Glomerular visceral epithelial cell (primary cell): ENCODE data around the gene UBAC2.

Source experiments
- DNase-seq: peaks from one replicate; pipeline ENCODE4 v3.0.0-alpha.2; 2016; ENCODE audit errors: extremely low spot score

The UBAC2 gene

GRCh38 chr13:99415014-99415650, 214.5 kb downstream of the UBAC2 start:
- no peak for DNase-seq

- DNase-seq: no peak
Measured at GRCh38 chr13:99415851-99416331, 215.2 kb downstream of the UBAC2 start.

GRCh38 chr13:99416411-99417121, 215.9 kb downstream of the UBAC2 start:
- no peak for DNase-seq

- no peak for DNase-seq
Measured at GRCh38 chr13:99417201-99418102, 216.8 kb downstream of the UBAC2 start.

GRCh38 chr13:99418103-99418842, 217.6 kb downstream of the UBAC2 start:
- DNase-seq: no peak

DNA sequence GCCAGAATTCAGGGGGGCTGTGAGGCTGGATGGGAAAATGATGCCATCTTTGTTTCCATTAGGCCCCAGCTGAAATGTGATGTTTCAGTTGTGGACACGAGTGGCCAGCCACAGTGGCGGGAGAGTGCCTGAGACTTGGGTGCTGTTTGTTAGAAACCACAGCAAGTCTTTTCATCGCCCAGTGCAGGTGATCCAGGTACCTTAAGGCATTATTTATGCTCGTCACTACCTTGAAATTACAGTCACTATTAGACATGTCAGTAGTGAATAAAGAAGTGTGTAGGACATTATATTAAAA, 218.1 kb downstream of the UBAC2 start:
- no peak for DNase-seq

- no peak for DNase-seq
Measured at GRCh38 chr13:99419591-99420243, 219.1 kb downstream of the UBAC2 start.

DNA sequence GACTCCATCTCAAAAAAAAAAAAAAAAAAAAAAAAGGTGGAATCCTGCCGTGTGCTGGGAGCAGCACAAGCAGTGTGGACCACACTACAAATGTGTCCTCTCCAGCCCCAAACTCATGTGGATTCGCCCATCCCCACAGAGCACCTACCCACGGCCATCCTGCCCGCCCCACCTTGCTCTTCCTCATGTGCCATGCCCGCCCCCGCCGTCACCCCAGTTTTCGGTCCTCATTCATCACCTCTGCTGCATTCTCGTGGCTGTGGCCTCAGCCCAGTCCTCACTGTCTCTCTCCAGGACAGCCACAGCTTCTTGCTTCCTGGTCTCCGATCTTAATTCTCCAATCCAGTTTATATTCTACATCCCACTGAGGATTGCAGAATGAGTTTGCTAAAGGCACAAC, 220.6 kb downstream of the UBAC2 start:
- DNase-seq: no peak

GRCh38 chr13:99421758-99422585, 221.3 kb downstream of the UBAC2 start:
- no peak for DNase-seq

DNA sequence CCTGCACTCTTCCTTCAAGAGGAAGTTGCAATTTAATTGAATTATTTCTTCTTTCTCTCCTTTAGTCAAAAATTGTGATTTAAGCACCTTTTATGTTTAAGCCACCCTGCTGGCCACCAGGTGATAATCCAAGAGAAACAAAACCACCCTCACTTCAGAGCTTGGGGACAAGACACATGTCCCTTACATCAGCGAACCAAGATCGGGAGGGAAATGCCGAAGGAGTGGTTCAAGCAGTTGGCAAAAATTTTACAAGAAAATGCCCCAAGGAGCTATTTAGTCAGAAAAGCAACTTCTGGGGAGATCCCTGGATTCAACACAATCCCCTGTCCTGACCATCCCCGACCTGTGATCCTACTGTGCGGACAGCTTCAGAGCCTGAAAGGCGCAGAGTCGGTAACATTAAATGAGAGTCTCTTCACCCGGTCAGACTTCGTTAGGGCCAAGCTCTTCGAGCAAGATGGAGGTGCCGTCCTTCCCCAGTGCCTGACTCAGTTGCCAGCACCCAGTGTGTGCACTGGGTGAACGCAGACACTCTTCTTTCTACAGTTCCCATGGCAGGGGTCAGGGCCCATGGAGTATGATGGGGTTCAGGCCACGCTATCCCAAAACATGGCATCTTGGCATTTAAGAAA, 222.0 kb downstream of the UBAC2 start:
- no peak for DNase-seq

GRCh38 chr13:99425485-99426341, 225.1 kb downstream of the UBAC2 start:
- no peak for DNase-seq

DNA sequence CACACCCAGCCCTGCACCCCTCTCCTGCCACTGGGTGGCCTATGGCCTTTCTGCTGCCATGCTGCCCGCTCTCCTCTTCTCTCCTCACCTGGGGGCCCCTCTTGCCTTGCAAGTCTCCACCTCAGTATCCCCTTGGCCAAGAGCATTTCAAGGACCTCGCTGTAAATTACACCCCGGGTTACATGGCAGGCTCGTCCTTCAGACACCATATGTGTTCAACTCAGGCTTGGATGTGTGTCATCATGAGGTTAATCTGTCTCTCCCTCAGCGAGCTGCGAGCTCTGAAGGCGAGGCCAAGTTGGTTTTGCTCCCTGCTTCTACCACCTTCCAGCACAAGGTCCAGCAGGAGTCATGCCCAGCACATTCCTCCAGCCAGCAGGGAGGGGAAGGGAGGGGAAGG, 225.8 kb downstream of the UBAC2 start:
- DNase-seq: no peak

- DNase-seq: no peak
Measured at GRCh38 chr13:99429670-99430069, 229.0 kb downstream of the UBAC2 start.

DNA sequence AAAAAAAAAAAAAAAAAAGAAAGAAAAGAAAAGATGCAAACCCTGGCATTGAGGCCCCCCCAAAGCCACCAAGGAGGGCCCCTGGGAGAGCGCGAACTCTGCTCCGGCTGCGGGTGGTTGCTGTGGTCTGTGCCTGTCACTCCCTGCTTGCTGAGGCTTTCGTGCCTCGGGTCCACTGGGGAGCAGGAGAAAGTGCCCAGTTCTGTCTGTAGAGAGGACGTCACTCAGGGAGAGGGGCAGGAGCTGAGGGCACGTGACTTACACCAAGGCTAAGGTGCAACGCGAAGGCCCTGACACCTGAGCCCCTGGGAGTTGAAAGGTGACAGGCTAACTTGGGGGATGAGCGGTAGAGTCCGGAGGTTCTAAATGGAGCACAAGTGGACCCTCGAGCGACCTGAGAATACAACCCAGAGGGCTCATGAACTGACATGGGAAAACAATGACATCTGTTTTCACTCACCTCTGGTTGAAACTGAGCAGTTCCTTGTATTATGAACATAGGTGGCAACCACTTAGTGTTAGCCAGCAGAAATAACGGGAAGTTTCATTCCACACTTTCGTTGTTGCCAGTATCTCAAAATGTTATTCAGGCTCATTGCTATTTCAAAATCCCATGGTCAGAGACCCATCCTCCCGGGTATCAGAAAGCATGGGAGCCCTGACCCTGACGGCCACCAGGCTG, 231.4 kb downstream of the UBAC2 start:
- DNase-seq: no peak

GRCh38 chr13:99432609-99433542, 232.2 kb downstream of the UBAC2 start:
- DNase-seq: peak; percentile 63

DNA sequence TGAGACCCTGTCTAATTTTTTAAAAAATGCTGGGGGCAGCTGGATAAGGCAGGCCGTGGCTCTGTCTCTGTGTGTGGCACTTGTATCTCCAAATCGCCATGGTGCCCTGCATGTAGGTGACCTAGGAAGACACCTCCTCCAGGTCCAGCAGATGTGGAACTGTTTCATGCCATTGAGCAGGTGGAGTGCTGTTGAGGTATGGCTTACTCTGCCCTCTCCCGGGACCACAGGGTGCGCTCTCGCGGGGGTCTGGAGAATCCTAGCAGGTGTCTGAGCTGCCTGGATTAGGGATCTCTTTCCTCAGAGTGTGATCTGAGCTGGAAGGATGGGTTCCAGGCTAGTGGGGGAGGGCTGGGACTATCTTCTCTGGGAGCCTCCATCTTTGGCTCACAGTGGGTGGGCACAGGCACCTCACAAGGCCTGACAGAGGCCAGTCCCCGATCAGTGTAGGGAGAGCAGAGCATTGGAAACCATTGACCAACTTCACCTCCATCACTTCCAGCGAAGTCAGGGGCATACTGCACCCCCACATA, 233.0 kb downstream of the UBAC2 start:
- DNase-seq: no peak

- DNase-seq: no peak
Measured at GRCh38 chr13:99434258-99434788, 233.7 kb downstream of the UBAC2 start.
